ENCODE measurements around the gene APLNR. TPM values are rescaled to one million over a fixed set of nuclear protein-coding genes. Genes with fewer than 3 reads are reported as not detected.

The APLNR gene
- total RNA-seq, 1 donor from 2014 or later, result not detected

- Mint-ChIP-seq H3K4me1 (ENCODE audit: low read depth) (no peaks in the 10 kb centered on the region), H3K9me3 (peaks cover 16% of the 10 kb centered on the region), H3K36me3 (ENCODE audit: low read depth) (no peaks in the 10 kb centered on the region), H3K4me3 (no peak overlapping the region), H3K27me3 (ENCODE audit: insufficient read depth) (peaks cover 2% of the 10 kb centered on the region), H3K27ac (no peak overlapping the region)
- intact Hi-C loops (cut with micrococcal nuclease), result no loop called here
- DNase-seq (ENCODE audit: low spot score), result no peak
Measured at GRCh38 chr11:57269571-57270021, 32.5 kb upstream of the APLNR start.

- peaks cover 12% of the 10 kb centered on the region for H3K9me3 Mint-ChIP-seq
- no peaks in the 10 kb centered on the region for H3K4me1 Mint-ChIP-seq (ENCODE audit: low read depth)
- H3K36me3 Mint-ChIP-seq (ENCODE audit: low read depth), result no peaks in the 10 kb centered on the region
- DNase-seq (ENCODE audit: low spot score), result no peak
- intact Hi-C loops (cut with micrococcal nuclease), result no loop called here
- H3K27me3 Mint-ChIP-seq (ENCODE audit: insufficient read depth), result peaks cover 3% of the 10 kb centered on the region
- H3K4me3 Mint-ChIP-seq, result no peak overlapping the region
- no peak overlapping the region for H3K27ac Mint-ChIP-seq
Measured at GRCh38 chr11:57266157-57266556, 29.1 kb upstream of the APLNR start.

GRCh38 chr11:57263351-57263750 lies 26.3 kb upstream of the APLNR start:
- Mint-ChIP-seq H3K4me1 (ENCODE audit: low read depth) (no peaks in the 10 kb centered on the region), H3K36me3 (ENCODE audit: low read depth) (no peaks in the 10 kb centered on the region), H3K4me3 (no peak overlapping the region), H3K27ac (no peak overlapping the region), H3K27me3 (ENCODE audit: insufficient read depth) (peaks cover 3% of the 10 kb centered on the region), H3K9me3 (peaks cover 12% of the 10 kb centered on the region)
- no peak for DNase-seq (ENCODE audit: low spot score)
- intact Hi-C loops (cut with micrococcal nuclease), result no loop called here

- Mint-ChIP-seq H3K27me3 (ENCODE audit: insufficient read depth) (peaks cover 3% of the 10 kb centered on the region), H3K36me3 (ENCODE audit: low read depth) (no peaks in the 10 kb centered on the region), H3K4me1 (ENCODE audit: low read depth) (no peaks in the 10 kb centered on the region), H3K9me3 (peaks cover 7% of the 10 kb centered on the region), H3K27ac (no peak overlapping the region), H3K4me3 (no peak overlapping the region)
- no peak for DNase-seq (ENCODE audit: low spot score)
- intact Hi-C loops (cut with micrococcal nuclease), result no loop called here
Measured at GRCh38 chr11:57262157-57262556, 25.1 kb upstream of the APLNR start.

GRCh38 chr11:57260937-57261783 lies 24.1 kb upstream of the APLNR start:
- no peak overlapping the region for H3K27ac Mint-ChIP-seq
- peaks cover 4% of the 10 kb centered on the region for H3K9me3 Mint-ChIP-seq
- intact Hi-C loops (cut with micrococcal nuclease), result no loop called here
- no peak for DNase-seq (ENCODE audit: low spot score)
- no peak overlapping the region for H3K4me3 Mint-ChIP-seq
- no peaks in the 10 kb centered on the region for H3K4me1 Mint-ChIP-seq (ENCODE audit: low read depth)
- H3K36me3 Mint-ChIP-seq (ENCODE audit: low read depth), result no peaks in the 10 kb centered on the region
- H3K27me3 Mint-ChIP-seq (ENCODE audit: insufficient read depth), result peaks cover 3% of the 10 kb centered on the region

GRCh38 chr11:57256119-57256518 lies 19.1 kb upstream of the APLNR start:
- Mint-ChIP-seq H3K36me3 (ENCODE audit: low read depth) (no peaks in the 10 kb centered on the region), H3K27ac (no peak overlapping the region), H3K9me3 (no peaks in the 10 kb centered on the region), H3K4me3 (no peak overlapping the region), H3K4me1 (ENCODE audit: low read depth) (no peaks in the 10 kb centered on the region), H3K27me3 (ENCODE audit: insufficient read depth) (peaks cover 19% of the 10 kb centered on the region)
- DNase-seq (ENCODE audit: low spot score), result no peak
- intact Hi-C loops (cut with micrococcal nuclease), result no loop called here

- H3K4me3 Mint-ChIP-seq, result no peak overlapping the region
- H3K36me3 Mint-ChIP-seq (ENCODE audit: low read depth), result no peaks in the 10 kb centered on the region
- intact Hi-C loops (cut with micrococcal nuclease), result no loop called here
Measured at GRCh38 chr11:57255618-57256017, 18.6 kb upstream of the APLNR start.

GRCh38 chr11:57254631-57255030 lies 17.6 kb upstream of the APLNR start:
- Mint-ChIP-seq H3K27me3 (ENCODE audit: insufficient read depth) (peaks cover 19% of the 10 kb centered on the region), H3K4me1 (ENCODE audit: low read depth) (no peaks in the 10 kb centered on the region), H3K4me3 (no peak overlapping the region), H3K36me3 (ENCODE audit: low read depth) (no peaks in the 10 kb centered on the region), H3K27ac (no peak overlapping the region), H3K9me3 (no peaks in the 10 kb centered on the region)
- intact Hi-C loops (cut with micrococcal nuclease), result no loop called here
- DNase-seq (ENCODE audit: low spot score), result no peak

More at GRCh38 chr11:57255618-57256017, 18.6 kb upstream of the APLNR start:
- no peaks in the 10 kb centered on the region for H3K9me3 Mint-ChIP-seq
- peaks cover 19% of the 10 kb centered on the region for H3K27me3 Mint-ChIP-seq (ENCODE audit: insufficient read depth)
- DNase-seq (ENCODE audit: low spot score), result no peak
- no peaks in the 10 kb centered on the region for H3K4me1 Mint-ChIP-seq (ENCODE audit: low read depth)
- no peak overlapping the region for H3K27ac Mint-ChIP-seq

GRCh38 chr11:57251491-57252104 lies 14.5 kb upstream of the APLNR start:
- Mint-ChIP-seq H3K4me1 (ENCODE audit: low read depth) (no peaks in the 10 kb centered on the region), H3K9me3 (no peaks in the 10 kb centered on the region), H3K27ac (no peak overlapping the region), H3K4me3 (no peak overlapping the region), H3K36me3 (ENCODE audit: low read depth) (no peaks in the 10 kb centered on the region), H3K27me3 (ENCODE audit: insufficient read depth) (peaks cover 21% of the 10 kb centered on the region)
- intact Hi-C loops (cut with micrococcal nuclease), result no loop called here
- DNase-seq (ENCODE audit: low spot score), result no peak

GRCh38 chr11:57251037-57251436 lies 14.0 kb upstream of the APLNR start:
- no peaks in the 10 kb centered on the region for H3K4me1 Mint-ChIP-seq (ENCODE audit: low read depth)
- no peak for DNase-seq (ENCODE audit: low spot score)
- no peaks in the 10 kb centered on the region for H3K9me3 Mint-ChIP-seq
- intact Hi-C loops (cut with micrococcal nuclease), result no loop called here
- H3K36me3 Mint-ChIP-seq (ENCODE audit: low read depth), result no peaks in the 10 kb centered on the region
- no peak overlapping the region for H3K4me3 Mint-ChIP-seq
- H3K27ac Mint-ChIP-seq, result no peak overlapping the region
- peaks cover 21% of the 10 kb centered on the region for H3K27me3 Mint-ChIP-seq (ENCODE audit: insufficient read depth)

- Mint-ChIP-seq H3K36me3 (ENCODE audit: low read depth) (no peaks in the 10 kb centered on the region), H3K9me3 (no peaks in the 10 kb centered on the region), H3K27me3 (ENCODE audit: insufficient read depth) (peaks cover 12% of the 10 kb centered on the region), H3K27ac (no peak overlapping the region), H3K4me1 (ENCODE audit: low read depth) (no peaks in the 10 kb centered on the region), H3K4me3 (no peak overlapping the region)
- DNase-seq (ENCODE audit: low spot score), result peak; percentile 12
- intact Hi-C loops (cut with micrococcal nuclease), result loop anchor here (1.0 kb wide), 2 partner anchors 133 to 408 kb away; no protein-coding TSS in a partner anchor
Measured at GRCh38 chr11:57249384-57250319, 12.6 kb upstream of the APLNR start.

- H3K27me3 Mint-ChIP-seq (ENCODE audit: insufficient read depth), result peaks cover 11% of the 10 kb centered on the region
- no peaks in the 10 kb centered on the region for H3K36me3 Mint-ChIP-seq (ENCODE audit: low read depth)
- no peaks in the 10 kb centered on the region for H3K4me1 Mint-ChIP-seq (ENCODE audit: low read depth)
- H3K4me3 Mint-ChIP-seq, result no peak overlapping the region
- no peak for DNase-seq (ENCODE audit: low spot score)
- no peak overlapping the region for H3K27ac Mint-ChIP-seq
- no peaks in the 10 kb centered on the region for H3K9me3 Mint-ChIP-seq
- intact Hi-C loops (cut with micrococcal nuclease), result loop anchor here (1.0 kb wide), 2 partner anchors 133 to 408 kb away; no protein-coding TSS in a partner anchor
Measured at GRCh38 chr11:57248780-57249383, 11.8 kb upstream of the APLNR start.

Measured in activated T-helper 1 cell treated with anti-CD3 and anti-CD28 coated beads, Interleukin-12 subunit alpha, Interleukin-12 subunit beta, Interleukin-2, Interleukin-4 antibody, amounts not matched to agents 30 ng/mL and 10 ng/mL and 1 ng/mL, durations not matched to agents 14 hours and 24 hours and 36 hours (primary cell).